ENCODE measurements around the gene STAMBPL1. TPM values are rescaled to one million over a fixed set of nuclear protein-coding genes. Genes with fewer than 3 reads are reported as not detected.

Gene STAMBPL1
- total and polyA plus RNA-seq, 2 donors (not counting 3 experiments of a cell fraction or from before 2014, with no cell fraction given) = 0.70 to 1.8 TPM

GRCh38 chr10:88918191-88918905 lies 38.3 kb downstream of the STAMBPL1 start:
- Histone ChIP-seq H3K4me2 (ENCODE audit: insufficient read depth, low read length) (no peak overlapping the region), H3K4me3 (replicated peaks in 1 of 3; ENCODE audit: insufficient read depth in 1 of 3, low read depth in 1 of 3, low read length in 3 of 3) (no peak overlapping the region), H3K27me3 (ENCODE audit: control insufficient read depth in 2 of 2, insufficient read depth in 2 of 2, low read length in 2 of 2) (no peaks in the 10 kb centered on the region), H3K4me1 (ENCODE audit: control insufficient read depth, extremely low read depth, insufficient read depth, low read length) (no peaks in the 10 kb centered on the region), H3K79me2 (ENCODE audit: control insufficient read depth, insufficient read depth, low read length) (no peaks in the 10 kb centered on the region), H3K36me3 (ENCODE audit: control insufficient read depth in 2 of 2, extremely low read depth in 1 of 2, insufficient read depth in 2 of 2, low read length in 2 of 2) (no peaks in the 10 kb centered on the region), H4K20me1 (replicated peaks; ENCODE audit: control insufficient read depth, extremely low read depth, insufficient read depth, low read length) (no peaks in the 10 kb centered on the region), H3K9me1 (replicated peaks; ENCODE audit: control insufficient read depth, extremely low read depth, insufficient read depth, low read length) (no peaks in the 10 kb centered on the region), H3K27ac (ENCODE audit: insufficient read depth, low read depth, low read length) (no peak overlapping the region), H2AFZ (ENCODE audit: low read depth, low read length) (no peak overlapping the region), H3K9ac (replicated peaks; ENCODE audit: extremely low read depth, insufficient read depth, low read length) (no peak overlapping the region), H3K9me3 (replicated peaks; ENCODE audit: control insufficient read depth, insufficient read depth, low read length) (no peaks in the 10 kb centered on the region)
- POLR2A ChIA-PET = no interaction called here
- TF ChIP-seq EZH2 (IDR thresholded peaks at IDR 0.05; ENCODE audit: borderline replicate concordance, low read depth, low read length, severe bottlenecking) (no peak), POLR2A (IDR thresholded peaks at IDR 0.05; ENCODE audit: low read depth, low read length) (no peak), FOS (IDR thresholded peaks at IDR 0.05; ENCODE audit: borderline replicate concordance, insufficient read depth, low read length) (no peak)
- TF ChIP-seq, protein P1, sequence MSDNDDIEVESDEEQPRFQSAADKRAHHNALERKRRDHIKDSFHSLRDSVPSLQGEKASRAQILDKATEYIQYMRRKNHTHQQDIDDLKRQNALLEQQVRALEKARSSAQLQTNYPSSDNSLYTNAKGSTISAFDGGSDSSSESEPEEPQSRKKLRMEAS (IDR thresholded peaks at IDR 0.05; ENCODE audit: insufficient read depth, insufficient read length) = no peak
- CTCF ChIA-PET = interaction anchor here (1.0 to 1.1 kb wide), 3 partner anchors 14 to 38 kb away, joined by 3 read pairs; partner anchors contain the start of gene STAMBPL1
- intact Hi-C loops (cut with micrococcal nuclease) = no loop called here
- BruUV-seq (replicated peaks) = no TSS peak
- dilution Hi-C loops (cut with MboI; ENCODE audit: extremely low pct_ligation_motif_present, low sequenced_read_pairs) = no loop called here
- DNase-seq (ENCODE audit: low read depth, low spot score) (no peak), FAIRE-seq (no peak)

GRCh38 chr10:88919041-88919440 lies 39.0 kb downstream of the STAMBPL1 start:
- Histone ChIP-seq H3K79me2 (ENCODE audit: control insufficient read depth, insufficient read depth, low read length) (no peaks in the 10 kb centered on the region), H3K9me1 (replicated peaks; ENCODE audit: control insufficient read depth, extremely low read depth, insufficient read depth, low read length) (no peaks in the 10 kb centered on the region), H4K20me1 (replicated peaks; ENCODE audit: control insufficient read depth, extremely low read depth, insufficient read depth, low read length) (no peaks in the 10 kb centered on the region), H3K9ac (replicated peaks; ENCODE audit: extremely low read depth, insufficient read depth, low read length) (no peak overlapping the region), H3K9me3 (replicated peaks; ENCODE audit: control insufficient read depth, insufficient read depth, low read length) (no peaks in the 10 kb centered on the region), H3K4me3 (replicated peaks in 1 of 3; ENCODE audit: insufficient read depth in 1 of 3, low read depth in 1 of 3, low read length in 3 of 3) (no peak overlapping the region), H3K27ac (ENCODE audit: insufficient read depth, low read depth, low read length) (no peak overlapping the region), H3K4me1 (ENCODE audit: control insufficient read depth, extremely low read depth, insufficient read depth, low read length) (no peaks in the 10 kb centered on the region), H3K4me2 (ENCODE audit: insufficient read depth, low read length) (no peak overlapping the region), H2AFZ (ENCODE audit: low read depth, low read length) (no peak overlapping the region), H3K36me3 (ENCODE audit: control insufficient read depth in 2 of 2, extremely low read depth in 1 of 2, insufficient read depth in 2 of 2, low read length in 2 of 2) (no peaks in the 10 kb centered on the region), H3K27me3 (ENCODE audit: control insufficient read depth in 2 of 2, insufficient read depth in 2 of 2, low read length in 2 of 2) (no peaks in the 10 kb centered on the region)
- POLR2A ChIA-PET = no interaction called here
- intact Hi-C loops (cut with micrococcal nuclease) = no loop called here
- TF ChIP-seq GATA2 (IDR thresholded peaks at IDR 0.05; ENCODE audit: insufficient read depth, insufficient read length, low read depth, low read length) (no peak), POLR2AphosphoS5 (IDR thresholded peaks at IDR 0.05; ENCODE audit: insufficient read depth, low read depth, low read length) (no peak)
- TF ChIP-seq, protein P2, sequence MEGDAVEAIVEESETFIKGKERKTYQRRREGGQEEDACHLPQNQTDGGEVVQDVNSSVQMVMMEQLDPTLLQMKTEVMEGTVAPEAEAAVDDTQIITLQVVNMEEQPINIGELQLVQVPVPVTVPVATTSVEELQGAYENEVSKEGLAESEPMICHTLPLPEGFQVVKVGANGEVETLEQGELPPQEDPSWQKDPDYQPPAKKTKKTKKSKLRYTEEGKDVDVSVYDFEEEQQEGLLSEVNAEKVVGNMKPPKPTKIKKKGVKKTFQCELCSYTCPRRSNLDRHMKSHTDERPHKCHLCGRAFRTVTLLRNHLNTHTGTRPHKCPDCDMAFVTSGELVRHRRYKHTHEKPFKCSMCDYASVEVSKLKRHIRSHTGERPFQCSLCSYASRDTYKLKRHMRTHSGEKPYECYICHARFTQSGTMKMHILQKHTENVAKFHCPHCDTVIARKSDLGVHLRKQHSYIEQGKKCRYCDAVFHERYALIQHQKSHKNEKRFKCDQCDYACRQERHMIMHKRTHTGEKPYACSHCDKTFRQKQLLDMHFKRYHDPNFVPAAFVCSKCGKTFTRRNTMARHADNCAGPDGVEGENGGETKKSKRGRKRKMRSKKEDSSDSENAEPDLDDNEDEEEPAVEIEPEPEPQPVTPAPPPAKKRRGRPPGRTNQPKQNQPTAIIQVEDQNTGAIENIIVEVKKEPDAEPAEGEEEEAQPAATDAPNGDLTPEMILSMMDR (IDR thresholded peaks at IDR 0.05; ENCODE audit: extremely low read depth in 1 of 2, insufficient read depth in 1 of 2, low read depth in 1 of 2, low read length in 2 of 2) = no peak
- CTCF ChIA-PET = interaction anchor here (1.0 to 1.1 kb wide), 3 partner anchors 14 to 39 kb away, joined by 3 read pairs; partner anchors contain the start of gene STAMBPL1
- DNase-seq (ENCODE audit: low read depth, low spot score) = no peak
- no peak for FAIRE-seq
- no TSS peak for BruUV-seq (replicated peaks)
- dilution Hi-C loops (cut with MboI; ENCODE audit: extremely low pct_ligation_motif_present, low sequenced_read_pairs) = no loop called here

All from endothelial cell of umbilical vein (primary cell).